Esophagus squamous epithelium (tissue), 5 donors: Measurements from ENCODE around the gene TMCO4. TPM values are rescaled to one million over a fixed set of nuclear protein-coding genes. Genes with fewer than 3 reads are reported as not detected.
A peak's percentile ranks its signal among the peaks of the same experiment; 100 is the strongest.

ENCODE experiments used
- DNase-seq: peaks from one replicate; lab custom pipeline; 2025; lab: John Stamatoyannopoulos, UW
- H3K27ac ChIP-seq, 4 donors: fragments of 200-600 bp; sonication (generic); one replicate each; pipeline ENCODE4 v1.5.1; 2016 to 2019; ENCODE audit warnings: mild to moderate bottlenecking in 1 of 4
- H3K27me3 ChIP-seq, 4 donors: fragments of 200-600 bp; sonication (generic); 1 replicate in 3 of 4; 2 replicates in 1 of 4; pipeline versions ENCODE4 v1.5.1 to v1.6.0; 2017 to 2021; ENCODE audit warnings: antibody characterized with exemption in 1 of 4
- H3K36me3 ChIP-seq, 3 donors: fragments of 200-600 bp; sonication (generic); one replicate each; pipeline ENCODE4 v1.5.1; 2016 to 2019
- H3K4me1 ChIP-seq, 3 donors: fragments of 200-600 bp; sonication (generic); one replicate each; pipeline ENCODE4 v1.5.1; 2017 to 2019
- H3K4me3 ChIP-seq, 4 donors: fragments of 200-600 bp; sonication (generic); 1 replicate in 3 of 4; 2 replicates in 1 of 4; pipeline ENCODE4 v1.5.1; 2016 to 2019; ENCODE audit warnings: mild to moderate bottlenecking in 2 of 4, moderate library complexity in 1 of 4
- H3K9me3 ChIP-seq, 3 donors: fragments of 200-600 bp; sonication (generic); one replicate each; pipeline ENCODE4 v1.5.1; 2016 to 2019
- CTCF ChIP-seq, 6 experiments: fragments of 450-650 bp in 4 of 6; fragments of 200-600 bp in 2 of 6; sonication (generic) in 2 of 6; IDR thresholded peaks; one replicate each; pipeline ENCODE4 v1.5.1; 2016 to 2019; ENCODE audit warnings: antibody characterized with exemption in 6 of 6, mild to moderate bottlenecking in 4 of 6, moderate library complexity in 4 of 6
- POLR2A ChIP-seq, 4 donors: fragments of 450-650 bp; IDR thresholded peaks; one replicate each; pipeline ENCODE4 v1.6.1; 2017; ENCODE audit warnings: antibody characterized with exemption in 4 of 4, mild to moderate bottlenecking in 4 of 4, moderate library complexity in 3 of 4
- WGBS, 2 donors: methylation state at CpG; one replicate each; pipeline ENCODE4 v1.1.5; 2018; 5-methylcytosine and 5-hydroxymethylcytosine counted together
- intact Hi-C: fragments of 100-400 bp; cut with DNase I; formaldehyde crosslinking; loops from one replicate; pipeline ENCODE4 v1.15.0; 2022
- total RNA-seq, 4 donors: library from RNA; depleted of rRNA; stranded (reverse); fragments of >200 nt; gene quantifications; one replicate each; pipeline ENCODE4 v1.1.0, GENCODE V29; 2016
- donor health status: DM: yes; HTN: yes; CAD: no.

TMCO4 gene
- total RNA-seq, 4 donors from 2014 or later, result 13.0 to 28.8 (median 21.2) TPM

GRCh38 chr1:19798486-19799229 lies 1.1 kb downstream of the TMCO4 start:
- H3K4me3 ChIP-seq, result peak overlapping the region in 3 of 4 donors; percentile 70 to 95 (median 88)
- H3K9me3 ChIP-seq, result no peaks in the 10 kb centered on the region
- 68 to 75% methylated on average over 5 to 6 of the region's 6 CpGs for WGBS, 2 donors
- TF ChIP-seq CTCF (IDR thresholded peaks at IDR 0.05), result no peak
- peaks cover 9 to 31% (median 17%) of the 10 kb centered on the region in 3 donors for H3K4me1 ChIP-seq
- peak overlapping the region; percentile 68 to 92 (median 85) for H3K27ac ChIP-seq
- intact Hi-C loops, result no loop called here
- peaks cover 0 to 24% (median 0%) of the 10 kb centered on the region in 3 donors for H3K36me3 ChIP-seq
- DNase-seq, result no peak
- H3K27me3 ChIP-seq, result no peaks in the 10 kb centered on the region

GRCh38 chr1:19797827-19798226 lies 1.9 kb downstream of the TMCO4 start:
- TF ChIP-seq POLR2A (IDR thresholded peaks at IDR 0.05), result no peak
- TF ChIP-seq CTCF (IDR thresholded peaks at IDR 0.05), result no peak
- intact Hi-C loops, result no loop called here
- peaks cover 0 to 32% (median 0%) of the 10 kb centered on the region in 3 donors for H3K36me3 ChIP-seq

GRCh38 chr1:19794583-19794982 lies 5.1 kb downstream of the TMCO4 start:
- no peaks in the 10 kb centered on the region for H3K9me3 ChIP-seq
- intact Hi-C loops, result no loop called here
- 69 to 73% methylated on average over 4 of the region's 4 CpGs for WGBS, 2 donors
- TF ChIP-seq POLR2A (IDR thresholded peaks at IDR 0.05) (no peak), CTCF (IDR thresholded peaks at IDR 0.05) (no peak)
- H3K4me3 ChIP-seq, result no peak overlapping the region
- H3K4me1 ChIP-seq, result peaks cover 9 to 17% (median 11%) of the 10 kb centered on the region in 3 donors
- DNase-seq, result no peak
- H3K27me3 ChIP-seq, result no peaks in the 10 kb centered on the region
- H3K36me3 ChIP-seq, result peaks cover 0 to 54% (median 0%) of the 10 kb centered on the region in 3 donors
- H3K27ac ChIP-seq, result no peak overlapping the region

More at GRCh38 chr1:19797827-19798226, 1.9 kb downstream of the TMCO4 start:
- Histone ChIP-seq H3K9me3 (no peaks in the 10 kb centered on the region), H3K27ac (no peak overlapping the region), H3K27me3 (no peaks in the 10 kb centered on the region), H3K4me1 (peaks cover 9 to 31% (median 17%) of the 10 kb centered on the region in 3 donors), H3K4me3 (no peak overlapping the region)
- no peak for DNase-seq
- WGBS, 2 donors, result 78 to 84% methylated on average over 5 of the region's 5 CpGs

- intact Hi-C loops, result no loop called here
- DNase-seq, result no peak
- Histone ChIP-seq H3K36me3 (peaks cover 0 to 65% (median 0%) of the 10 kb centered on the region in 3 donors), H3K4me1 (peaks cover 0 to 7% (median 2%) of the 10 kb centered on the region in 3 donors), H3K9me3 (no peaks in the 10 kb centered on the region), H3K27me3 (no peaks in the 10 kb centered on the region), H3K4me3 (no peak overlapping the region), H3K27ac (no peak overlapping the region)
- TF ChIP-seq POLR2A (IDR thresholded peaks at IDR 0.05) (no peak), CTCF (IDR thresholded peaks at IDR 0.05) (no peak)
- WGBS, 2 donors, result 75 to 77% methylated on average over 6 of the region's 6 CpGs
These were observed 6.2 kb downstream of the TMCO4 start for GRCh38 chr1:19793360-19794046.
